K562 (cell line): ENCODE results near the gene CIART. TPM values are rescaled to one million over a fixed set of nuclear protein-coding genes. Genes with fewer than 3 reads are reported as not detected.

Experiments used
- BHLHE40 ChIP-seq: IDR thresholded peaks from 2 replicates; pipeline ENCODE4 v1.6.1; 2011; ENCODE audit warnings: low read length, improper control_type of control experiment
- C11orf30 ChIP-seq: fragments of 450-650 bp; IDR thresholded peaks from 2 replicates; pipeline ENCODE4 v1.6.1; 2016; ENCODE audit warnings: low read depth, mild to moderate bottlenecking
- CLOCK ChIP-seq: fragments of 250-450 bp; sonication (Bioruptor Pico); IDR thresholded peaks from 2 replicates; pipeline ENCODE4 v1.4.0; 2020; ENCODE audit warnings: mild to moderate bottlenecking, moderate library complexity, borderline replicate concordance
- EWSR1 ChIP-seq: fragments of 450-650 bp; IDR thresholded peaks from 2 replicates; pipeline ENCODE4 v1.6.1; 2018; ENCODE audit warnings: borderline replicate concordance, mild to moderate bottlenecking, low read depth, moderate library complexity; ENCODE audit not compliant: partially characterized antibody
- FOXK2 ChIP-seq, 2 experiments: fragments of 450-650 bp; IDR thresholded peaks in 1 of 2; conservative IDR thresholded peaks in 1 of 2; 2 replicates each; pipeline ENCODE4 v1.6.1; 2016; ENCODE audit warnings: low read depth in 2 of 2, mild to moderate bottlenecking in 1 of 2
- FUS ChIP-seq: fragments of 200-400 bp; formaldehyde crosslinking; optimal IDR thresholded peaks from 2 replicates; pipeline ENCODE3; 2017; ENCODE audit warnings: low read depth, low read length
- HLTF ChIP-seq: fragments of 450-650 bp; IDR thresholded peaks from 2 replicates; pipeline ENCODE4 v1.6.1; 2016
- IRF1 ChIP-seq: sonication (generic); formaldehyde crosslinking; IDR thresholded peaks from 2 replicates; pipeline ENCODE4 v1.8.0; 2022; ENCODE audit warnings: missing genetic modification reagents, mild to moderate bottlenecking, borderline replicate concordance
- KAT8 ChIP-seq: fragments of 450-650 bp; IDR thresholded peaks from 2 replicates; pipeline ENCODE4 v1.6.1; 2016; ENCODE audit warnings: low read depth, mild to moderate bottlenecking
- MIER1 ChIP-seq: fragments of 450-650 bp; IDR thresholded peaks from 2 replicates; pipeline ENCODE4 v1.6.1; 2016; ENCODE audit warnings: antibody characterized with exemption, mild to moderate bottlenecking, low read depth
- NONO ChIP-seq, 2 experiments: fragments of 200-400 bp in 1 of 2; fragments of 450-650 bp in 1 of 2; formaldehyde crosslinking in 1 of 2; IDR thresholded peaks; 2 replicates each; pipeline ENCODE4 v1.6.1; 2017; ENCODE audit warnings: low read depth in 2 of 2, mild to moderate bottlenecking in 2 of 2, moderate library complexity in 2 of 2, low read length in 1 of 2
- POLR2A ChIP-seq: fragments of 450-650 bp; conservative IDR thresholded peaks from 2 replicates; pipeline ENCODE4 v1.6.1; 2016
- POU5F1 ChIP-seq: fragments of 150-350 bp; IDR thresholded peaks from 2 replicates; pipeline ENCODE4 v1.6.1; 2014; ENCODE audit warnings: borderline replicate concordance, low read length, low read depth, mild to moderate bottlenecking; ENCODE audit not compliant: partially characterized antibody
- PRMT5 ChIP-seq: sonication (generic); formaldehyde crosslinking; IDR thresholded peaks from 2 replicates; pipeline ENCODE4 v1.5.0; 2020; ENCODE audit warnings: missing genetic modification reagents
- PTBP1 ChIP-seq: fragments of 200-400 bp; formaldehyde crosslinking; IDR thresholded peaks from 2 replicates; pipeline ENCODE4 v1.6.1; 2017; ENCODE audit warnings: low read depth, low read length
- SPI1 ChIP-seq: IDR thresholded peaks from 2 replicates; pipeline ENCODE4 v1.6.1; 2011; ENCODE audit warnings: low read depth, low read length, control low read depth, borderline replicate concordance
- SUPT5H ChIP-seq: fragments of 450-650 bp; IDR thresholded peaks from 2 replicates; pipeline ENCODE4 v1.6.1; 2016
- TRIM25 ChIP-seq: fragments of 450-650 bp; IDR thresholded peaks from 2 replicates; pipeline ENCODE4 v1.7.0; 2016; ENCODE audit warnings: borderline replicate concordance
- VEZF1 ChIP-seq: fragments of 200-800 bp; sonication (Bioruptor generic); IDR thresholded peaks from 2 replicates; pipeline ENCODE4 v1.6.1; 2017; ENCODE audit warnings: missing genetic modification characterization, missing compliant biosample characterization
- WHSC1 ChIP-seq: IDR thresholded peaks from one replicate; pipeline ENCODE4 v1.6.1; 2012; ENCODE audit warnings: low read length, control low read depth, inconsistent platforms
- ZNF57 ChIP-seq: fragments of 450-650 bp; formaldehyde crosslinking; IDR thresholded peaks from 2 replicates; pipeline ENCODE4 v1.4.0; 2020; ENCODE audit warnings: mild to moderate bottlenecking, moderate library complexity
- polyA plus RNA-seq, 8 experiments: library from polyadenylated mRNA; depleted of rRNA in 4 of 8; stranded (reverse) in 5 of 8; unstranded in 3 of 8; fragments of >200 nt; fragmentation: Nextera tagmentation in 2 of 8; fragmentation: Illumina TruSeq in 1 of 8; extraction: Ambion mirVana in 2 of 8; extraction: Trizol in 1 of 8; gene quantifications; 2 replicates each; pipeline versions ENCODE4 v1.2.1 to v1.2.3, GENCODE V29; 2011 to 2014; ENCODE audit warnings: inconsistent platforms in 1 of 8, missing spikeins in 1 of 8
- total RNA-seq, 7 experiments: library from RNA; depleted of rRNA in 6 of 7; stranded (reverse); fragments of >200 nt in 6 of 7; fragmentation: Illumina TruSeq in 2 of 7; extraction: Trizol in 2 of 7; gene quantifications; 2 replicates each; pipeline versions ENCODE4 v1.2.1 to v1.2.3, GENCODE V29; 2011 to 2021; ENCODE audit warnings: low replicate concordance in 1 of 7

The CIART gene
- total and polyA plus RNA-seq, 9 of the 15 experiments (the other 6 are each of a cell fraction or from before 2014, with no cell fraction given), result 0.07 to 0.35 (median 0.19) TPM; not detected in 2

- TF ChIP-seq IRF1 (CRISPR knock-in tag) (no peak), PRMT5 (no peak), WHSC1 (no peak), POU5F1 (no peak), ZNF57 (no peak), POLR2A (peak; percentile 99), FOXK2 (conservative IDR thresholded peaks at IDR 0.05 in 1 of 2, IDR thresholded peaks at IDR 0.05 in 1 of 2; ENCODE audit: low read depth in 2 of 2) (peak in 1 of 2 experiments; percentile 83; a peak in 3 of 4 replicates), HLTF (peak; percentile 90), PTBP1 (no peak), C11orf30 (0 out of 2 replicates have a peak, but pooled peaks have one; percentile 9), TRIM25 (peak; percentile 79; the same call in 1 of the 2 replicates), NONO (IDR thresholded peaks at IDR 0.05; ENCODE audit: low read depth in 2 of 2, low read length in 1 of 2) (peak in 1 of 2 experiments; percentile 36; a peak in 1 of 4 replicates), EWSR1 (no peak), SPI1 (no peak; the same call in 1 of the 2 replicates), BHLHE40 (peak; percentile 59), MIER1 (no peak), SUPT5H (peak; percentile 99), CLOCK (no peak), KAT8 (no peak), VEZF1 (CRISPR knock-in tag) (peak; percentile 99), FUS (no peak)
These were observed 46.3 kb upstream of the CIART start, which contains the start of gene ANP32E (continued) for GRCh38 chr1:150235852-150236613.
